ENCODE data around the gene FBXO27.

GRCh38 chr19:39059302-39059701 is 27.0 kb upstream of the FBXO27 start:
- no peak for TF ChIP-seq CTCF (IDR thresholded peaks at IDR 0.05; ENCODE audit: poor library complexity, severe bottlenecking)
- TF ChIP-seq RAD21 (conservative IDR thresholded peaks at IDR 0.05) = no peak
- no peak for TF ChIP-seq POLR2AphosphoS5 (IDR thresholded peaks at IDR 0.05)

Measured in neural cell (in vitro differentiated cells).